ENCODE results near the gene IGFBP2.

The IGFBP2 gene

GRCh38 chr2:216601632-216602409 lies 31.4 kb upstream of the IGFBP2 start:
- Histone ChIP-seq H3K27ac (ENCODE audit: low read depth, low read length) (no peak overlapping the region), H3K36me3 (ENCODE audit: control insufficient read depth, insufficient read depth, low read length) (no peaks in the 10 kb centered on the region), H3K27me3 (ENCODE audit: control insufficient read depth, insufficient read depth, low read length) (no peaks in the 10 kb centered on the region), H3K9ac (ENCODE audit: low read length) (no peak overlapping the region), H3K4me1 (ENCODE audit: control insufficient read depth, insufficient read depth, low read length) (no peaks in the 10 kb centered on the region), H3K4me3 (ENCODE audit: low read length) (no peak overlapping the region)

- H3K4me1 ChIP-seq (ENCODE audit: control insufficient read depth, insufficient read depth, low read length) = no peaks in the 10 kb centered on the region
- H3K27ac ChIP-seq (ENCODE audit: low read depth, low read length) = no peak overlapping the region
- H3K27me3 ChIP-seq (ENCODE audit: control insufficient read depth, insufficient read depth, low read length) = no peaks in the 10 kb centered on the region
- H3K9ac ChIP-seq (ENCODE audit: low read length) = no peak overlapping the region
- H3K4me3 ChIP-seq (ENCODE audit: low read length) = no peak overlapping the region
- H3K36me3 ChIP-seq (ENCODE audit: control insufficient read depth, insufficient read depth, low read length) = no peaks in the 10 kb centered on the region
Observed at GRCh38 chr2:216603010-216603883, 30.0 kb upstream of the IGFBP2 start.

GRCh38 chr2:216603884-216604245 lies 29.4 kb upstream of the IGFBP2 start:
- Histone ChIP-seq H3K4me1 (ENCODE audit: control insufficient read depth, insufficient read depth, low read length) (no peaks in the 10 kb centered on the region), H3K27me3 (ENCODE audit: control insufficient read depth, insufficient read depth, low read length) (no peaks in the 10 kb centered on the region), H3K36me3 (ENCODE audit: control insufficient read depth, insufficient read depth, low read length) (no peaks in the 10 kb centered on the region), H3K9ac (ENCODE audit: low read length) (no peak overlapping the region), H3K4me3 (ENCODE audit: low read length) (no peak overlapping the region), H3K27ac (ENCODE audit: low read depth, low read length) (no peak overlapping the region)

- Histone ChIP-seq H3K4me3 (ENCODE audit: low read length) (no peak overlapping the region), H3K4me1 (ENCODE audit: control insufficient read depth, insufficient read depth, low read length) (no peaks in the 10 kb centered on the region), H3K27me3 (ENCODE audit: control insufficient read depth, insufficient read depth, low read length) (no peaks in the 10 kb centered on the region), H3K27ac (ENCODE audit: low read depth, low read length) (no peak overlapping the region), H3K9ac (ENCODE audit: low read length) (no peak overlapping the region), H3K36me3 (ENCODE audit: control insufficient read depth, insufficient read depth, low read length) (no peaks in the 10 kb centered on the region)
Observed at GRCh38 chr2:216604458-216604857, 28.8 kb upstream of the IGFBP2 start.

GRCh38 chr2:216606551-216607276 lies 26.5 kb upstream of the IGFBP2 start:
- H3K27ac ChIP-seq (ENCODE audit: low read depth, low read length) = no peak overlapping the region
- H3K36me3 ChIP-seq (ENCODE audit: control insufficient read depth, insufficient read depth, low read length) = no peaks in the 10 kb centered on the region
- no peaks in the 10 kb centered on the region for H3K4me1 ChIP-seq (ENCODE audit: control insufficient read depth, insufficient read depth, low read length)
- H3K4me3 ChIP-seq (ENCODE audit: low read length) = no peak overlapping the region
- H3K27me3 ChIP-seq (ENCODE audit: control insufficient read depth, insufficient read depth, low read length) = no peaks in the 10 kb centered on the region
- H3K9ac ChIP-seq (ENCODE audit: low read length) = no peak overlapping the region

- no peaks in the 10 kb centered on the region for H3K36me3 ChIP-seq (ENCODE audit: control insufficient read depth, insufficient read depth, low read length)
- H3K4me3 ChIP-seq (ENCODE audit: low read length) = no peak overlapping the region
- no peak overlapping the region for H3K9ac ChIP-seq (ENCODE audit: low read length)
- no peaks in the 10 kb centered on the region for H3K27me3 ChIP-seq (ENCODE audit: control insufficient read depth, insufficient read depth, low read length)
- no peak overlapping the region for H3K27ac ChIP-seq (ENCODE audit: low read depth, low read length)
- H3K4me1 ChIP-seq (ENCODE audit: control insufficient read depth, insufficient read depth, low read length) = no peaks in the 10 kb centered on the region
Observed at GRCh38 chr2:216607277-216607560, 26.0 kb upstream of the IGFBP2 start.

GRCh38 chr2:216608525-216608924 lies 24.7 kb upstream of the IGFBP2 start:
- Histone ChIP-seq H3K4me1 (ENCODE audit: control insufficient read depth, insufficient read depth, low read length) (no peaks in the 10 kb centered on the region), H3K27me3 (ENCODE audit: control insufficient read depth, insufficient read depth, low read length) (no peaks in the 10 kb centered on the region), H3K36me3 (ENCODE audit: control insufficient read depth, insufficient read depth, low read length) (no peaks in the 10 kb centered on the region), H3K9ac (ENCODE audit: low read length) (no peak overlapping the region), H3K27ac (ENCODE audit: low read depth, low read length) (no peak overlapping the region), H3K4me3 (ENCODE audit: low read length) (no peak overlapping the region)

GRCh38 chr2:216615298-216616082 lies 17.7 kb upstream of the IGFBP2 start:
- H3K36me3 ChIP-seq (ENCODE audit: control insufficient read depth, insufficient read depth, low read length) = no peaks in the 10 kb centered on the region
- no peaks in the 10 kb centered on the region for H3K4me1 ChIP-seq (ENCODE audit: control insufficient read depth, insufficient read depth, low read length)
- H3K9ac ChIP-seq (ENCODE audit: low read length) = no peak overlapping the region
- no peaks in the 10 kb centered on the region for H3K27me3 ChIP-seq (ENCODE audit: control insufficient read depth, insufficient read depth, low read length)
- no peak overlapping the region for H3K27ac ChIP-seq (ENCODE audit: low read depth, low read length)
- no peak overlapping the region for H3K4me3 ChIP-seq (ENCODE audit: low read length)

- no peak overlapping the region for H3K4me3 ChIP-seq (ENCODE audit: low read length)
- no peaks in the 10 kb centered on the region for H3K27me3 ChIP-seq (ENCODE audit: control insufficient read depth, insufficient read depth, low read length)
- H3K27ac ChIP-seq (ENCODE audit: low read depth, low read length) = no peak overlapping the region
- no peaks in the 10 kb centered on the region for H3K36me3 ChIP-seq (ENCODE audit: control insufficient read depth, insufficient read depth, low read length)
- no peak overlapping the region for H3K9ac ChIP-seq (ENCODE audit: low read length)
- no peaks in the 10 kb centered on the region for H3K4me1 ChIP-seq (ENCODE audit: control insufficient read depth, insufficient read depth, low read length)
Observed at GRCh38 chr2:216616083-216616678, 17.0 kb upstream of the IGFBP2 start.

GRCh38 chr2:216617159-216617815 lies 15.9 kb upstream of the IGFBP2 start:
- Histone ChIP-seq H3K27ac (ENCODE audit: low read depth, low read length) (no peak overlapping the region), H3K9ac (ENCODE audit: low read length) (no peak overlapping the region)

GRCh38 chr2:216618785-216619184 lies 14.4 kb upstream of the IGFBP2 start:
- H3K27me3 ChIP-seq (ENCODE audit: control insufficient read depth, insufficient read depth, low read length) = no peaks in the 10 kb centered on the region
- no peak overlapping the region for H3K9ac ChIP-seq (ENCODE audit: low read length)
- H3K4me1 ChIP-seq (ENCODE audit: control insufficient read depth, insufficient read depth, low read length) = no peaks in the 10 kb centered on the region
- no peak overlapping the region for H3K27ac ChIP-seq (ENCODE audit: low read depth, low read length)
- H3K36me3 ChIP-seq (ENCODE audit: control insufficient read depth, insufficient read depth, low read length) = no peaks in the 10 kb centered on the region
- no peak overlapping the region for H3K4me3 ChIP-seq (ENCODE audit: low read length)

More at GRCh38 chr2:216617159-216617815, 15.9 kb upstream of the IGFBP2 start:
- Histone ChIP-seq H3K36me3 (ENCODE audit: control insufficient read depth, insufficient read depth, low read length) (no peaks in the 10 kb centered on the region), H3K4me3 (ENCODE audit: low read length) (no peak overlapping the region), H3K4me1 (ENCODE audit: control insufficient read depth, insufficient read depth, low read length) (no peaks in the 10 kb centered on the region), H3K27me3 (ENCODE audit: control insufficient read depth, insufficient read depth, low read length) (no peaks in the 10 kb centered on the region)

All from rectal smooth muscle tissue (tissue), 1 donor.